Measurements from ENCODE around the gene HTT.

The HTT gene

DNA sequence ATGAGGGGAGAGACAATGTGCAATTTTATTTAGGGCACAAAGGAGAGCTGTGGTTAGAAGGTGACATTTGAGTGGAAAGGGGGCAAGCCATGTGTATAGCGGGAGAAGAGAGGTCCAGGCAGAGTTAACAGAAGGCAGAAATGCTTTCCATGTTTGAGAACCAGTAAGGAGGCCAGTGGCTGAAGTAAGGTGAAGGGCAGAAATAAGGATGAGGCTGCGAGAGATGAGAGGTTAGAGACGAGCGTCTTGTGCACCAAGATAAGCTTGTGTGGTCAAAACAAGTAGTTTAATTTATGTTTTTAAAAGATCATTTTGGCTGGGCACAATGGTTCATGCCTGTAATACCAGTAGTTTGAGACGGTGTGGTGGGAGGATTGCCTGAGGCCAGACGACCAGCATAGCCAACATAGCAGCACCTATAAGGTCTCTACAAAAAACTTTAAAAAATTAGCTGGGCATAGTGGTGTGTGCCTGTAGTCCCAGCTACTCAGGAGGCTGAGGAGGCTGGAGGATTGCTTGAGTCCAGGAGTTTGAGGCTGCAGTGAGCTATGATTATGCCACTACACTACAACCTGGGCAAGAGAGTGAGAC is 8.5 kb downstream of the HTT start:
- no peak for DNase-seq
- Histone ChIP-seq H3K9me2 (replicated peaks; ENCODE audit: insufficient read depth, low read length) (no peaks in the 10 kb centered on the region), H3K4me1 (ENCODE audit: low read length) (no peaks in the 10 kb centered on the region), H3F3A (ENCODE audit: insufficient read depth, low read length) (no peaks in the 10 kb centered on the region), H3K79me2 (ENCODE audit: low read length) (peaks cover 66% of the 10 kb centered on the region), H3K27ac (ENCODE audit: low read length) (no peak overlapping the region), H3K9ac (ENCODE audit: low read length) (no peak overlapping the region), H4K20me1 (ENCODE audit: insufficient read depth, low read length) (no peaks in the 10 kb centered on the region), H3K4me3 (ENCODE audit: low read length) (no peak overlapping the region), H2AFZ (ENCODE audit: low read length) (no peak overlapping the region), H3K9me3 (replicated peaks; ENCODE audit: insufficient read depth, low read length) (no peaks in the 10 kb centered on the region), H3K36me3 (replicated peaks; ENCODE audit: insufficient read depth, low read length) (no peaks in the 10 kb centered on the region), H3K4me2 (ENCODE audit: low read depth, low read length) (no peak overlapping the region), H3K27me3 (replicated peaks; ENCODE audit: insufficient read depth, low read length) (no peaks in the 10 kb centered on the region)
- no peak for TF ChIP-seq EZH2phosphoT487 (IDR thresholded peaks at IDR 0.05; ENCODE audit: low read length)
- TF ChIP-seq EZH2 (optimal IDR thresholded peaks at IDR 0.05; ENCODE audit: low read depth, low read length): no peak
- TF ChIP-seq, protein P1, sequence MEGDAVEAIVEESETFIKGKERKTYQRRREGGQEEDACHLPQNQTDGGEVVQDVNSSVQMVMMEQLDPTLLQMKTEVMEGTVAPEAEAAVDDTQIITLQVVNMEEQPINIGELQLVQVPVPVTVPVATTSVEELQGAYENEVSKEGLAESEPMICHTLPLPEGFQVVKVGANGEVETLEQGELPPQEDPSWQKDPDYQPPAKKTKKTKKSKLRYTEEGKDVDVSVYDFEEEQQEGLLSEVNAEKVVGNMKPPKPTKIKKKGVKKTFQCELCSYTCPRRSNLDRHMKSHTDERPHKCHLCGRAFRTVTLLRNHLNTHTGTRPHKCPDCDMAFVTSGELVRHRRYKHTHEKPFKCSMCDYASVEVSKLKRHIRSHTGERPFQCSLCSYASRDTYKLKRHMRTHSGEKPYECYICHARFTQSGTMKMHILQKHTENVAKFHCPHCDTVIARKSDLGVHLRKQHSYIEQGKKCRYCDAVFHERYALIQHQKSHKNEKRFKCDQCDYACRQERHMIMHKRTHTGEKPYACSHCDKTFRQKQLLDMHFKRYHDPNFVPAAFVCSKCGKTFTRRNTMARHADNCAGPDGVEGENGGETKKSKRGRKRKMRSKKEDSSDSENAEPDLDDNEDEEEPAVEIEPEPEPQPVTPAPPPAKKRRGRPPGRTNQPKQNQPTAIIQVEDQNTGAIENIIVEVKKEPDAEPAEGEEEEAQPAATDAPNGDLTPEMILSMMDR (IDR thresholded peaks at IDR 0.05; ENCODE audit: low read length): no peak

DNA sequence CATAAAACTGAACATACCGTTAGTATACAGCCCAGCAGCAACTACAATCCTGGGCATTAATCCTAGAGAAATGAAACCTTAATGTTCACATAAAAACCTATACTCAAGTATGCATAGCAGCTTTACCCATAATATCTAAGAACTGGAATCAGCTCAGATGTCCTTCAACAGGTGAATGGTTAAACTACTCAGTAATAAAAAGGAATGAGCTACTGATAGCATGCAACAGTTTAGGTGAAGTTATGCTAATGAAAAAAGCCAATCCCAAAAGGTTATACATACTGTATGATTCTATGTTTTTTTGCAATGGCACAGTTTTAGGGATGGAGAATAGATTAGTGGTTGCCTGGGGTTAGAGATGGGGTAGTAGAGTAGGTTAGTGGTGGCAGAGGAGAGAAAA is 9.3 kb downstream of the HTT start:
- Histone ChIP-seq H3K27me3 (replicated peaks; ENCODE audit: insufficient read depth, low read length) (no peaks in the 10 kb centered on the region), H3K27ac (ENCODE audit: low read length) (no peak overlapping the region), H3K79me2 (ENCODE audit: low read length) (peaks cover 60% of the 10 kb centered on the region), H3K4me1 (ENCODE audit: low read length) (no peaks in the 10 kb centered on the region), H4K20me1 (ENCODE audit: insufficient read depth, low read length) (no peaks in the 10 kb centered on the region), H3K4me2 (ENCODE audit: low read depth, low read length) (no peak overlapping the region), H3K36me3 (replicated peaks; ENCODE audit: insufficient read depth, low read length) (no peaks in the 10 kb centered on the region), H3K9me3 (replicated peaks; ENCODE audit: insufficient read depth, low read length) (no peaks in the 10 kb centered on the region), H3K9ac (ENCODE audit: low read length) (no peak overlapping the region), H2AFZ (ENCODE audit: low read length) (no peak overlapping the region), H3F3A (ENCODE audit: insufficient read depth, low read length) (no peaks in the 10 kb centered on the region), H3K9me2 (replicated peaks; ENCODE audit: insufficient read depth, low read length) (no peaks in the 10 kb centered on the region), H3K4me3 (ENCODE audit: low read length) (no peak overlapping the region)
- no peak for DNase-seq
- TF ChIP-seq EZH2phosphoT487 (IDR thresholded peaks at IDR 0.05; ENCODE audit: low read length): no peak
- TF ChIP-seq EZH2 (optimal IDR thresholded peaks at IDR 0.05; ENCODE audit: low read depth, low read length): no peak
- TF ChIP-seq, protein P1 (IDR thresholded peaks at IDR 0.05; ENCODE audit: low read length): no peak

DNA sequence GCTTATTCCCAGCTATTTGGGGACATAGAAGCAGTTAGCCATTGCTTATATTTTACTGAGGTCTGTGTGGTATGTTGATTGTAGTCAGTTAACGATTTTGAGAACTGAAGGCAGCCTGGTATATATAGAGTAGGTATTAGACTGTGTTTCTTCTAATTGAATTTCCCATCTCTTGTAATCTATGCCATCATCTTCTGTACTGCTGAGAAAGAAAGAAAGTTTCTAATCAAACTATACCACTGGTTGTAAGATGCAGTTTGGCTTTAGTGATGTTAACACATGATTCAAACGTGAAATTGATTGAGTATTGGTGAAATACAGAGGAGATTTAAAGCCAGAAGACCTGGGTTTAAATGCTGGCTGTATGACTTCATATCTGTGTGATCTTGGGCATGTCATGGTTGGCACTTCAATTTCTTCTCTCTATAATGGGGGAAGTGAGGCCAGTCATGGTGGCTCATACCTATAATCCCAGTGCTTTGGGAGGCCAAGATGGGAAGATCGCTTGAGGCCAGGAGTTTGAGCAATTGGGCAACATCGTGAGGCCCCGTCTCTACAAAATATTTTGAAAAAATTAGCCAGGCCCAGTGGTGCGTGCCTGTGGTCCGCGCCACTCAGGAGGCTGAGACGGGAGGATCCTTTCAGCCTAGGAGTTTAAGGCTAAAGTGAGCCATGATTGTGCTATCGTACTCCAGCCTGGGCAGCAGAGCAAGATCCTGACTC is 11.6 kb downstream of the HTT start:
- Histone ChIP-seq H3K27ac (ENCODE audit: low read length) (no peak overlapping the region), H4K20me1 (ENCODE audit: insufficient read depth, low read length) (no peaks in the 10 kb centered on the region), H3K9ac (ENCODE audit: low read length) (no peak overlapping the region), H3K4me3 (ENCODE audit: low read length) (no peak overlapping the region), H3K9me3 (replicated peaks; ENCODE audit: insufficient read depth, low read length) (no peaks in the 10 kb centered on the region), H3K36me3 (replicated peaks; ENCODE audit: insufficient read depth, low read length) (no peaks in the 10 kb centered on the region), H3K4me2 (ENCODE audit: low read depth, low read length) (no peak overlapping the region), H3K9me2 (replicated peaks; ENCODE audit: insufficient read depth, low read length) (no peaks in the 10 kb centered on the region), H3K27me3 (replicated peaks; ENCODE audit: insufficient read depth, low read length) (no peaks in the 10 kb centered on the region), H2AFZ (ENCODE audit: low read length) (no peak overlapping the region), H3K4me1 (ENCODE audit: low read length) (0 out of 2 replicates have a peak, but pooled peaks cover 3% of the 10 kb centered on the region), H3F3A (ENCODE audit: insufficient read depth, low read length) (peaks cover under 1% of the 10 kb centered on the region; the same call in 1 of the 2 replicates), H3K79me2 (ENCODE audit: low read length) (peaks cover 37% of the 10 kb centered on the region)
- no peak for DNase-seq
- TF ChIP-seq, protein P1 (IDR thresholded peaks at IDR 0.05; ENCODE audit: low read length): no peak
- TF ChIP-seq EZH2phosphoT487 (IDR thresholded peaks at IDR 0.05; ENCODE audit: low read length) (no peak), EZH2 (optimal IDR thresholded peaks at IDR 0.05; ENCODE audit: low read depth, low read length) (no peak)
